ENCODE measurements around the gene C2CD3.

Gene C2CD3

GRCh38 chr11:73965076-73965763 is 205.6 kb downstream of the C2CD3 start:
- no peak for DNase-seq (ENCODE audit: low read depth in 3 of 3, low spot score in 1 of 3)

GRCh38 chr11:73963861-73964260 is 206.9 kb downstream of the C2CD3 start:
- no peak for DNase-seq (ENCODE audit: low read depth in 3 of 3, low spot score in 1 of 3)

Data from stimulated activated CD4-positive, alpha-beta T cell treated with anti-CD3 and anti-CD28 coated beads, TNF-alpha, amount 100 ng/mL, for 1 hour (primary cell).